Endothelial cell of umbilical vein (primary cell): Measurements from ENCODE around the gene UBE3D. TPM values are rescaled to one million over a fixed set of nuclear protein-coding genes. Genes with fewer than 3 reads are reported as not detected.

Source experiments
- BruUV-seq: library from RNA; stranded (reverse); fragments of 400-500 nt; replicated peaks from 2 replicates; lab custom pipeline; 2021; lab: Mats Ljungman, UMichigan
- CTCF ChIA-PET: fragments of 300-600, 350-600 bp; sonication (Branson Sonifier 250); formaldehyde crosslinking; loops from one replicate; lab custom pipeline; 2021; ENCODE audit warnings: antibody characterized with exemption, inconsistent platforms; lab: Charles Lee
- POLR2A ChIA-PET: fragments of 300-600, 350-600 bp; sonication (Branson Sonifier 250); formaldehyde crosslinking; loops from one replicate; lab custom pipeline; 2021; ENCODE audit warnings: antibody characterized with exemption, inconsistent platforms; lab: Charles Lee
- DNase-seq: peaks from one replicate; pipeline ENCODE4 v3.0.0-alpha.2; 2011; ENCODE audit warnings: low read depth, low spot score
- FAIRE-seq: peaks from 2 replicates; lab custom pipeline; 2011; peaks lifted over from hg19 to GRCh38; lab: Jason Lieb, UNC
- H2AFZ ChIP-seq: 2 replicates; pipeline ENCODE4 v1.6.0; 2012; ENCODE audit warnings: low read depth, low read length, control low read depth, inconsistent platforms
- H3K27ac ChIP-seq: 2 replicates; pipeline ENCODE4 v1.5.1; 2011; ENCODE audit warnings: low read depth, mild to moderate bottlenecking, control low read depth, low read length, moderate library complexity; ENCODE audit not compliant: insufficient read depth
- H3K27me3 ChIP-seq, 2 experiments: 2 replicates each; pipeline versions ENCODE4 v1.6.0 to v1.6.1; 2011; ENCODE audit warnings: low read length in 2 of 2, mixed read lengths in 1 of 2; ENCODE audit not compliant: control insufficient read depth in 2 of 2, insufficient read depth in 2 of 2
- H3K36me3 ChIP-seq, 2 experiments: 2 replicates in 1 of 2; 3 replicates in 1 of 2; pipeline ENCODE4 v1.5.1; 2011; ENCODE audit warnings: low read length in 2 of 2, mild to moderate bottlenecking in 1 of 2, moderate library complexity in 1 of 2; ENCODE audit not compliant: control insufficient read depth in 2 of 2, insufficient read depth in 2 of 2; ENCODE audit errors: extremely low read depth in 1 of 2
- H3K4me1 ChIP-seq: 3 replicates; pipeline ENCODE4 v1.5.1; 2011; ENCODE audit warnings: mild to moderate bottlenecking, low read length; ENCODE audit not compliant: control insufficient read depth, insufficient read depth; ENCODE audit errors: extremely low read depth
- H3K4me2 ChIP-seq: 2 replicates; pipeline ENCODE4 v1.6.1; 2011; ENCODE audit warnings: low read length, control low read depth, mixed read lengths; ENCODE audit not compliant: insufficient read depth
- H3K4me3 ChIP-seq, 3 experiments: fragments of 200-600 bp in 1 of 3; sonication (generic), shearing (Covaris generic) in 1 of 3; replicated peaks in 1 of 3; 2 replicates each; pipeline ENCODE4 v1.5.1; 2011 to 2016; ENCODE audit warnings: control low read depth in 3 of 3, low read length in 3 of 3, mild to moderate bottlenecking in 2 of 3, inconsistent platforms in 1 of 3, low read depth in 1 of 3, moderate library complexity in 1 of 3; ENCODE audit not compliant: insufficient read depth in 1 of 3
- H3K79me2 ChIP-seq: 2 replicates; pipeline ENCODE4 v1.6.0; 2012; ENCODE audit warnings: low read length, inconsistent platforms; ENCODE audit not compliant: control insufficient read depth, insufficient read depth
- H3K9ac ChIP-seq: replicated peaks from 2 replicates; pipeline ENCODE3; 2011; ENCODE audit warnings: low read length, control low read depth; ENCODE audit not compliant: insufficient read depth; ENCODE audit errors: extremely low read depth
- H3K9me1 ChIP-seq: replicated peaks from 3 replicates; pipeline ENCODE4 v1.6.0; 2011; ENCODE audit warnings: mild to moderate bottlenecking, low read length; ENCODE audit not compliant: control insufficient read depth, insufficient read depth; ENCODE audit errors: extremely low read depth
- H3K9me3 ChIP-seq: replicated peaks from 2 replicates; pipeline ENCODE4 v1.5.1; 2012; ENCODE audit warnings: low read length, inconsistent platforms; ENCODE audit not compliant: control insufficient read depth, insufficient read depth
- H4K20me1 ChIP-seq: replicated peaks from 2 replicates; pipeline ENCODE3; 2011; ENCODE audit warnings: mild to moderate bottlenecking, low read length; ENCODE audit not compliant: control insufficient read depth, insufficient read depth; ENCODE audit errors: extremely low read depth
- EZH2 ChIP-seq: IDR thresholded peaks from 2 replicates; pipeline ENCODE4 v1.6.1; 2012; ENCODE audit warnings: borderline replicate concordance, low read depth, mild to moderate bottlenecking, moderate library complexity, low read length, inconsistent platforms; ENCODE audit not compliant: severe bottlenecking
- FOS ChIP-seq: IDR thresholded peaks from 2 replicates; pipeline ENCODE4 v1.6.1; 2011; ENCODE audit warnings: mild to moderate bottlenecking, low read length, moderate library complexity, borderline replicate concordance; ENCODE audit not compliant: insufficient read depth
- GATA2 ChIP-seq: IDR thresholded peaks from 2 replicates; pipeline ENCODE4 v1.7.0; 2011; ENCODE audit warnings: low read depth, mild to moderate bottlenecking, moderate library complexity, mixed read lengths, low read length; ENCODE audit not compliant: insufficient read length, insufficient read depth
- JUN ChIP-seq: IDR thresholded peaks from 2 replicates; pipeline ENCODE4 v1.6.1; 2011; ENCODE audit warnings: borderline replicate concordance, low read depth; ENCODE audit not compliant: insufficient read length, insufficient read depth
- MYC ChIP-seq: IDR thresholded peaks from one replicate; pipeline ENCODE4 v1.6.1; 2011; ENCODE audit warnings: mild to moderate bottlenecking, low read depth, low read length
- POLR2A ChIP-seq: IDR thresholded peaks from 2 replicates; pipeline ENCODE4 v1.6.1; 2012; ENCODE audit warnings: low read depth, mild to moderate bottlenecking, control low read depth, low read length
- POLR2AphosphoS5 ChIP-seq: IDR thresholded peaks from 2 replicates; pipeline ENCODE4 v1.6.1; 2012; ENCODE audit warnings: low read depth, mild to moderate bottlenecking, control low read depth, low read length, moderate library complexity; ENCODE audit not compliant: insufficient read depth
- dilution Hi-C: fragments of 300-500 bp; cut with MboI; formaldehyde crosslinking; loops from one replicate; pipeline ENCODE4 v1.15.0; 2019; ENCODE audit warnings: low sequenced_read_pairs; ENCODE audit not compliant: extremely low pct_ligation_motif_present
- intact Hi-C: fragments of 100-400 bp; cut with micrococcal nuclease; formaldehyde crosslinking; loops from one replicate; pipeline ENCODE4 v1.10.0; 2022
- polyA plus RNA-seq, 4 experiments: library from polyadenylated mRNA; depleted of rRNA in 3 of 4; stranded (reverse) in 3 of 4; unstranded in 1 of 4; fragments of >200 nt; gene quantifications; 2 replicates each; pipeline versions ENCODE4 v1.2.1 to v1.2.3, GENCODE V29; 2011 to 2012; ENCODE audit warnings: missing spikeins in 1 of 4
- total RNA-seq: library from RNA; stranded (reverse); gene quantifications from 2 replicates; pipeline ENCODE4 v1.2.3, GENCODE V29; 2021
- TF ChIP-seq, protein P1 (sequence below): IDR thresholded peaks from 2 replicates; pipeline ENCODE4 v1.6.1; 2011; ENCODE audit not compliant: insufficient read depth, insufficient read length
- TF ChIP-seq, protein P2 (sequence below), 2 donors: IDR thresholded peaks; 1 replicate in 1 of 2; 2 replicates in 1 of 2; pipeline ENCODE4 v1.5.1; 2011; ENCODE audit warnings: low read length in 2 of 2, mild to moderate bottlenecking in 2 of 2, moderate library complexity in 2 of 2, control low read depth in 1 of 2, inconsistent platforms in 1 of 2, low read depth in 1 of 2; ENCODE audit not compliant: insufficient read depth in 1 of 2; ENCODE audit errors: extremely low read depth in 1 of 2

Gene UBE3D
- total and polyA plus RNA-seq, 2 donors (not counting 3 experiments of a cell fraction or from before 2014, with no cell fraction given), result 1.9 to 6.2 TPM

DNA sequence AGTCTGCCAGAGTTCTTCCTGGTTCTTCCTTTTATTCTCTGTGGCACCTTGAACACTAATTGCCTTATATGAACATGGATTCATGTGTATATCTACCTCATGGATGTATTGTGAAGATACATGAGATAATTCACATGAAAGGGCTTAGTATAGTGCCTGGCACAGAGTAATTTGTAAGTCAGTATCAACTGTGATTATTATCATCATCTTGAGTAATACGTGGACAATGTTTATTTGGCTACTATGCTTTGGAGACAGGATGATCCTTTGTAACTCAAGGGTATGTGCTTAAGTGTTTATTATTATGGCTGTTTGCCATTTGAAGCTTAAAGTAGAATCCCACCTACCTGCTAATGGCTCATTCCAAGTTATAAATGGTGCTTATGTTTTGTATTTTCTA is 17.8 kb upstream of the UBE3D start:
- no peaks in the 10 kb centered on the region for H3K36me3 ChIP-seq
- no peak overlapping the region for H3K4me2 ChIP-seq
- no peak overlapping the region for H2AFZ ChIP-seq
- no peak for TF ChIP-seq POLR2AphosphoS5
- TF ChIP-seq, protein P1, sequence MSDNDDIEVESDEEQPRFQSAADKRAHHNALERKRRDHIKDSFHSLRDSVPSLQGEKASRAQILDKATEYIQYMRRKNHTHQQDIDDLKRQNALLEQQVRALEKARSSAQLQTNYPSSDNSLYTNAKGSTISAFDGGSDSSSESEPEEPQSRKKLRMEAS, result no peak
- TF ChIP-seq JUN, result no peak
- no peak for TF ChIP-seq FOS
- no peak for TF ChIP-seq EZH2
- no peak for TF ChIP-seq GATA2
- TF ChIP-seq, protein P2, sequence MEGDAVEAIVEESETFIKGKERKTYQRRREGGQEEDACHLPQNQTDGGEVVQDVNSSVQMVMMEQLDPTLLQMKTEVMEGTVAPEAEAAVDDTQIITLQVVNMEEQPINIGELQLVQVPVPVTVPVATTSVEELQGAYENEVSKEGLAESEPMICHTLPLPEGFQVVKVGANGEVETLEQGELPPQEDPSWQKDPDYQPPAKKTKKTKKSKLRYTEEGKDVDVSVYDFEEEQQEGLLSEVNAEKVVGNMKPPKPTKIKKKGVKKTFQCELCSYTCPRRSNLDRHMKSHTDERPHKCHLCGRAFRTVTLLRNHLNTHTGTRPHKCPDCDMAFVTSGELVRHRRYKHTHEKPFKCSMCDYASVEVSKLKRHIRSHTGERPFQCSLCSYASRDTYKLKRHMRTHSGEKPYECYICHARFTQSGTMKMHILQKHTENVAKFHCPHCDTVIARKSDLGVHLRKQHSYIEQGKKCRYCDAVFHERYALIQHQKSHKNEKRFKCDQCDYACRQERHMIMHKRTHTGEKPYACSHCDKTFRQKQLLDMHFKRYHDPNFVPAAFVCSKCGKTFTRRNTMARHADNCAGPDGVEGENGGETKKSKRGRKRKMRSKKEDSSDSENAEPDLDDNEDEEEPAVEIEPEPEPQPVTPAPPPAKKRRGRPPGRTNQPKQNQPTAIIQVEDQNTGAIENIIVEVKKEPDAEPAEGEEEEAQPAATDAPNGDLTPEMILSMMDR (IDR thresholded peaks at IDR 0.05; ENCODE audit: extremely low read depth in 1 of 2, insufficient read depth in 1 of 2, low read depth in 1 of 2, low read length in 2 of 2), result no peak
- no peak for TF ChIP-seq MYC
- no peak for TF ChIP-seq POLR2A
- H4K20me1 ChIP-seq, result no peaks in the 10 kb centered on the region
- H3K79me2 ChIP-seq, result peaks cover 2% of the 10 kb centered on the region
- H3K9me3 ChIP-seq, result no peaks in the 10 kb centered on the region
- no peak overlapping the region for H3K9ac ChIP-seq
- no peak overlapping the region for H3K27ac ChIP-seq
- CTCF ChIA-PET, result interaction anchor here (1.4 to 1.9 kb wide), 2 partner anchors 16 to 18 kb away, joined by 3 to 5 read pairs; partner anchors contain the start of genes DOP1A and UBE3D
- no peaks in the 10 kb centered on the region for H3K9me1 ChIP-seq
- POLR2A ChIA-PET, result no interaction called here
- no peaks in the 10 kb centered on the region for H3K4me1 ChIP-seq
- dilution Hi-C loops, result loop anchor here (25.0 kb wide), 1 partner anchor 429 kb away; the partner anchor contains the start of gene PRSS35
- BruUV-seq, result no TSS peak
- H3K4me3 ChIP-seq, result no peak overlapping the region
- DNase-seq (no peak), FAIRE-seq (no peak)
- intact Hi-C loops, result no loop called here
- no peaks in the 10 kb centered on the region for H3K27me3 ChIP-seq
